HG02678 (cell line): Measurements from ENCODE around the gene SCGB1A1.

Experiments used
- ATAC-seq: cut with Tn5 transposase; IDR thresholded peaks from one replicate; pipeline ENCODE4 v1.9.1; 2021; ENCODE audit warnings: mild to moderate bottlenecking, moderate library complexity; ENCODE audit not compliant: unreplicated experiment

The SCGB1A1 gene

DNA sequence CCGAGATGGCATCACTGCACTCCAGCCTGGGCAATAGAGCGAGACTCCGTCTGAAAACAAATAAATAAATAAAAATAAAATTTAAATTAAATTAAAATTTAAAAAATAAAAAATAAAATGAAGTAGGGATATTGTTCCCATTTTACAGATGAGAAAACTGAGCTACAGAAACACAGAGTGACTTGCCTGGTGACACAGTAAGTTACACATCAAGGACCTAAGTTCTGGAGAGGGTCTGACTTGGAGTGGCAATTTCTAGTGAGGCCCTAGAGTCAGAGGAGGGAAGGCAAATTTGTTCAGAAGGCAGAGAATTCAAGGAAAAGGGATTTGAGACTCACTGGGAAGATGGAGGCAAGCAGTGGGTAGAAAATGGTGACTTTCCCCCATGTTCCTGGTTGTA, 2.0 kb downstream of the SCGB1A1 start:
- no peak for ATAC-seq

GRCh38 chr11:62421996-62422395, 3.2 kb downstream of the SCGB1A1 start:
- no peak for ATAC-seq

DNA sequence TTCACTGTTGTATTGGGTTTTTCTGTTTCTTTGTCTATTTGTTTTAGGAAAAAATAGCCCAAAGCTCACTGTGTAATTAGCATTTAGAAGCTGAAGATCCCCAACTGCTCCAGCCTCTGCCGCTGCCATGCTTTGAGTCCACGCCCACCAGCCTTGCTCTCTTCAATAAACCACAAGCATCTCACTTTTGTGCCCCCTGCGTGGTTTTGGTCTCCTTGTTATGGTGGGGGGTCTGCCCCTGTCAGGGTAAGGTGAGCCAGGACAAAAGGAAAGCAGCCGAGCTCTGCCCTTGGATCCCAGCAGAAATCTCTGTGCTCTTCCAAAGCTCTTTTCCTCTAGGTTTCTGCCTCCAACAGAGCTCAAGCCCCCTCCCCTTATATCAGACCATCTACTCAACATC, 4.2 kb downstream of the SCGB1A1 start:
- ATAC-seq: no peak

- no peak for ATAC-seq
Measured at GRCh38 chr11:62427630-62428233, 8.9 kb downstream of the SCGB1A1 start.

DNA sequence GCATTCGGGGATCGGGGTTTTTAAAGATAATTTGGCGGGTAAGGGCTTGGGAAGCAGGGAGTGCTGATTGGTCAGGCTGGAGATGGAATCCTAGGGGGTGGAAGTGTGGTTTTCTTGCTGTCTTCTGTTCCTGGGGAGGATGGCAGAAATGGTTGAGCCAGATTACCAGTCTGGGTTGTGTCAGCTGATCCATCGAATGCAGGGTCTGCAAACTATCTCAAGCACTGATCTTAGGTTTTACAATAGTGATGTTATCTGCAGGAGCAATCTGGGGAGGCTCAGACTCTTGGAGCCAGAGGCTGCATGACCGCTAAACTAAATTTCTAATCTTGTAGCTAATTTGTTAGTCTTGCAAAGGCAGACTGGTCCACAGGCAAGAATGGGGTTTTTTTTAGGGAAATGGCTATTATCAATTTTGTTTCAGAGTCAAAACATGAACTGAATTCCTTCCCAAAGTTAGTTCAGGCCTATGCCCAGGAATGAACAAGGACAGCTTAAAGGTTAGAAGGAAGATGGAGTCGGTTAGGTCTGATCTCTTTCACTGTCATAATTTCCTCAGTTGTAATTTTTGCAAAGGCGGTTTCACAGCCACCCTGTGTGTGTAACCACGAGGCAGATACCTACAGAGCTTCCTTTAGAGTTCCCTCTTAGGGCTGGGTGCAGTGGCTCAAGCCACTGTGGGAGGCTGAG, 10.2 kb downstream of the SCGB1A1 start:
- ATAC-seq: no peak

- ATAC-seq: no peak
Measured at GRCh38 chr11:62430425-62430824, 11.6 kb downstream of the SCGB1A1 start.

GRCh38 chr11:62431171-62431901, 12.5 kb downstream of the SCGB1A1 start:
- no peak for ATAC-seq

DNA sequence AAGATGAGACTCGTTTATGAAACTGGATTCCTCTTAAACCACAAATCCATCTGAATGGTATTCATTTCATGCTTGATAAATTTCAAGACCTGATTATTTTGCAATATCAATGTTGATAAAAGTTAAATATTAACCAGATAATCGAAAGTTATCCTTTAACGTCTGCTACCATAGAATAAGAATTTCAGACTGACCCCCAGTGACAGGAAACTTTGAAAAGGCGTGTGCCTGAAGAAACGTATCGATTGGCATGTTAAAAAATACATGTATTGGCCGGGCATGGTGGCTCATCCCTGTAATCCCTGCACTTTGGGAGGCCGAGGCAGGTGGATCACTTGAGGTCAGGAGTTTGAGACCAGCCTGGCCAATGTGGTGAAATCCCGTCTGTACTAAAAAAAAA, 13.9 kb downstream of the SCGB1A1 start:
- no peak for ATAC-seq

GRCh38 chr11:62433141-62433903, 14.5 kb downstream of the SCGB1A1 start:
- no peak for ATAC-seq

GRCh38 chr11:62433904-62434276, 15.1 kb downstream of the SCGB1A1 start:
- ATAC-seq: no peak

DNA sequence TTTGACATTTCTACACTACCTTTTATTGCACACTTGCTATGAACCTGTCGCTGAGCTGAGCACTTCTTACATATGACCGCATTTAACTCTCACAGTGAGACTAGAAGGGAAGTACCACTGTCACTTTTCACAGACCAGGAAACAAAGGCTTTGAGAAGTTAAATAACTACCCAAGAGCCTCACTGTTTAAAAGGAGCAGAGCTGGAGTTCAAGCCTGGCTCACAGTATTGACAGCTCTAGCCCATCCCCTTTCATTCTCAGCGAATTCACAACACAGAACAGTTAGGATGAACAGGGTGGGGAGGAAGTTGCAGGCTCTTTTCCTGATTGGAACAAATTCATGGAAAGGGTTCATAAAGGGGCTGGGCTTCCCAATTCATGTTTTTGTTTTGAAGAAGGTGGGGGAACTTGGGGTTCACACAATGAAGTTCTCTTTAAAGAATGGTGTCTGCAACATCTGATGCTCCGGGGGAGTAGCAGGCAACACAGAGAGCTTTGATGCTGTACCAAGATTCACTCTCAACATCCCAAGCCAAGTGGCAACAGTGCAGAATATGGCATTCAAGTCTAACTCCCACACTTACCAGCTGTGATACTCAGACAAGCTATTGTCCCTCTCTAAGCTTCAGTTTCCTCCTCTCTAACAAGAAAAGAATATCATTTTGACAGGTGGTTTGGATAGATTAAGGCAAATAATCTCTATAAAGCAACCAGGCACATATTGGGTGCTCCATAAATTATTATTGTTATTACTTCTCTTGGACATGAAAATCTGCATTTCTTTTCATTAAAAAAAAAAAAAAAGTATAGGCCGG, 17.2 kb downstream of the SCGB1A1 start:
- ATAC-seq: no peak

GRCh38 chr11:62437616-62438015, 18.8 kb downstream of the SCGB1A1 start:
- ATAC-seq: no peak

- ATAC-seq: no peak
Measured at GRCh38 chr11:62438641-62439040, 19.8 kb downstream of the SCGB1A1 start.

DNA sequence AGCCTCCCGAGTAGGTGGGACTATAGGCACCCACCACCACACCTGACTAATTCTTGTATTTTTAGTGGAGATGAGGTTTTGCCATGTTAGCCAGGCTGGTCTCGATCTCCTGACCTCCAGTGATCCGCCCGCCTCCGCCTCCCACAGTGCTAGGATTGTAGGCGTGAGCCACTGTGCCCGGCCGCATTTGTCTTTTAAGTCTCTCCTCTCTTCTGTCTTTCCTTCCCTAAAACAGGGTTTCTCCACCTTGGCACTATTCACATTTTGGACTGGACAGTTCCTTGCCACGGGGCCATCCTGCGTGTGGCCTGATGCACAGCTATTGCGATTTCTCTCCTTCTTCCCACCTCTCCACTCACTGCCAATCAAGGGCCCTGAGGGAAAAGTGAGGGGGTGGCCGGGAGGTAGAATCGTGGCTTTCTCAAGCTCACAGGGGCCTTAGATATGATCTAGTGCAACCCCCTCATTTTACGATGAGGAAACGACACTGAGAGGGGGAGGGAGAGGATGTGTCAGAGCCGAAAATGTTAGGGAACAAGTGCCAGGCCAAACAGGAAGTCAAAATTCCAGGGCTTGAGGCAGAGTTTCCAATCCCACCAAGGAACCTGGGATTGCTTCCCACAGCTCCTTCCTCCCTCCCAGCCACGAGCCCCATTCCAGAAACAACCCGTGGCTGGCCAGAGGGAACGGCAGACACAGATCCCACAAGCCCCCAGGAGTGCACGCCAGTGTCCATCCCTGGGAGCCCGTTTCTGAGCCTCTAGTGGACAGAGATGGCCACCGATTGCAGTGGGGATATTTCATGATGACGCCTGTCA, 21.2 kb downstream of the SCGB1A1 start:
- ATAC-seq: no peak

GRCh38 chr11:62443390-62444235, 24.8 kb downstream of the SCGB1A1 start:
- no peak for ATAC-seq

GRCh38 chr11:62444236-62444833, 25.5 kb downstream of the SCGB1A1 start:
- ATAC-seq: no peak

DNA sequence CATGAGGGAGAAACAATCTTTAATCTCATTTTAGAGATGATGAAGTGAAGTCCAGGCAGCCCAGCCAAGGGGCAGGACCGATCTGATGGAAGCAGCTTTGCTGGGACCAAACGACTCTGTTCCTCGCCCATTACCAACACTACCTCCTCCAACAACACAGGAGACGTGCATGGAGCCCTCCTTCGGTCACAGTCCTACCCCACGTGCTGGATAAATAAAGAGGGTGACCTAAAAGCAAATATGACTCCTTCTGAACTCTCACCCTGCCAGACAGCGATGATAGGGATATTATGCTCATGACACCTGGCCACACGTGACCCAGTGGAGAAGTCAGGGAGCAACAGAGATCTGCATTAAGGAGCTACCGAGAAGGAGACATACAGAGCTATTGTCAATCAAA, 26.0 kb downstream of the SCGB1A1 start:
- ATAC-seq: no peak

DNA sequence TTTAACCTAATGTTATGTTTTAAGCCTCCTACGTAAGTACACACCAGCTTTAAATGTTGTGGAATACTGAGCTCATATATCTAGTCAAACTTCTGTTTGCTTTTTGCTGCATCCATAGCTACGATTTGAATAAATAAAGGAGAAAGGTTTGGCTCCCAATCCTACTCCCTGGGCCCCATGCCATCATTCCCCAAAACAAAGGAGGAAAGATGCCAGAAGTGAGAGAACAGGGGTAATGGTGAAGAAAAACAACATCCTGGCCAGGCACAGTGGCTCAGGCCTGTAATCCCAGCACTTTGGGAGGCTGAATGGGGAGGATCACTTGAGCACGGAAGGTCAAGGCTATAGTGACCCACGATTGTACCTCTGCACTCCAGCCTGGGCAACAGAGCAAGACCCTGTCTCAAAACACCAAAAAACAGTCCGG, 26.5 kb downstream of the SCGB1A1 start:
- ATAC-seq: no peak
